Stimulated activated CD4-positive, alpha-beta T cell treated with anti-CD3 and anti-CD28 coated beads, Interleukin-15, amount 100 ng/mL, for 1 hour (primary cell): ENCODE data around the gene MAP3K14.

ENCODE experiments used
- DNase-seq, 2 donors: peaks; one replicate each; pipeline ENCODE4 v3.0.0-alpha.2; 2020; ENCODE audit warnings: low read depth in 1 of 2, low spot score in 1 of 2

Gene MAP3K14

GRCh38 chr17:45339646-45340605, 23.1 kb upstream of the MAP3K14 start:
- DNase-seq = no peak

GRCh38 chr17:45338996-45339535, 22.2 kb upstream of the MAP3K14 start:
- no peak for DNase-seq

- DNase-seq = no peak
Measured at GRCh38 chr17:45338023-45338781, 21.4 kb upstream of the MAP3K14 start.

- DNase-seq = no peak
Measured at GRCh38 chr17:45336390-45337182, 19.8 kb upstream of the MAP3K14 start.

- DNase-seq = no peak
Measured at GRCh38 chr17:45335721-45336120, 18.9 kb upstream of the MAP3K14 start.

GRCh38 chr17:45334701-45335677, 18.2 kb upstream of the MAP3K14 start:
- DNase-seq = no peak

- no peak for DNase-seq
Measured at GRCh38 chr17:45334231-45334630, 17.4 kb upstream of the MAP3K14 start.

GRCh38 chr17:45333702-45334092, 16.9 kb upstream of the MAP3K14 start:
- no peak for DNase-seq

GRCh38 chr17:45332989-45333701, 16.3 kb upstream of the MAP3K14 start:
- DNase-seq = no peak

GRCh38 chr17:45332505-45332904, 15.7 kb upstream of the MAP3K14 start:
- no peak for DNase-seq

- DNase-seq = no peak
Measured at GRCh38 chr17:45326626-45327025, 9.8 kb upstream of the MAP3K14 start.

- no peak for DNase-seq
Measured at GRCh38 chr17:45325810-45326209, 9.0 kb upstream of the MAP3K14 start.

GRCh38 chr17:45324336-45324735, 7.5 kb upstream of the MAP3K14 start:
- no peak for DNase-seq

GRCh38 chr17:45322168-45322567, 5.3 kb upstream of the MAP3K14 start:
- no peak for DNase-seq

GRCh38 chr17:45320931-45321461, 4.2 kb upstream of the MAP3K14 start:
- DNase-seq = no peak

- no peak for DNase-seq
Measured at GRCh38 chr17:45320349-45320930, 3.6 kb upstream of the MAP3K14 start.

GRCh38 chr17:45319239-45319703, 2.5 kb upstream of the MAP3K14 start:
- no peak for DNase-seq

- no peak for DNase-seq
Measured at GRCh38 chr17:45318561-45319230, 1.9 kb upstream of the MAP3K14 start.
